Measurements from ENCODE around the gene ZNF91. TPM values are rescaled to one million over a fixed set of nuclear protein-coding genes. Genes with fewer than 3 reads are reported as not detected.

ZNF91 gene
- total and polyA plus RNA-seq, 10 of the 15 experiments (the other 5 are each of a cell fraction or from before 2014, with no cell fraction given), result 4.6 to 31.1 (median 11.3) TPM

DNA sequence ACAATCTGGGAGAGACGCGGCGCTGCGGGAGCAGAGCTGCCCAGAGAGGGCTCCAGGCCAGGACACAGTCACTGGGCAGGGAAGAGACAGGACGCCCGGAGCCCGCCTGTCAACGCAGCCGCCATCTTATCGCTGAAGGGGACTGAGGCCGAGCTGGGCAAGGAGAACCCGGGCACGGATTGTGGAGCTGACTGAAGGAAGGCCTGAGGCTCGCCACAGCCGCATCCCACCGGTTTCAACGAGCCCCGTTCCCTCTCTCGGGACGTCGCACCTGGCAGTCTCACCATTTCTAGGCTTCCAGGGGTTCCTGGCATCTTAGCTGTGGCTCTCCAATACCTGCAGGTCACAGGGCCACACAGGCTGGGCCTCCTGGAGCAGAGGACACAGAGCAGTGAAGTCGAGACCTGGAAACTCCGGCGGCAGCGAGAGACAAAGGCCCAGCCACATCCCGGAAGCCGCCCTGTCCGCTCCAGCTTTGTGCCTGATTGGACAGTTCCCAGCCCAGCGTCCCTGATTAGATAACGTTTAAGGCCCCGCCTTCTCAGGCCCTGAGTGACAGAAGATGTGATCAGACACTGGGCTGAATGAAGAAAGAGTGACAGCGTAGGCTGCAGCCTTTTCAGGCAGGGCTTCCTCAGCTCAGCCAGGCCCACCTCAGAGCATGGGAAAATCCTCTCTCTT lies at the start of gene ZNF91 (continued):
- TF ChIP-seq ZNF217 (IDR thresholded peaks at IDR 0.05) (no peak), HDAC2 (IDR thresholded peaks at IDR 0.05) (no peak), EGR1 (IDR thresholded peaks at IDR 0.05; ENCODE audit: borderline replicate concordance in 1 of 2, low read depth in 2 of 2, low read length in 2 of 2) (no peak), CREM (IDR thresholded peaks at IDR 0.05; ENCODE audit: low read depth) (peak; percentile 57; the same call in 1 of the 2 replicates), RELA (IDR thresholded peaks at IDR 0.05; ENCODE audit: borderline replicate concordance, partially characterized antibody) (peak; percentile 44), IRF4 (IDR thresholded peaks at IDR 0.05; ENCODE audit: low read depth, low read length) (no peak; the same call in 1 of the 2 replicates), TCF12 (IDR thresholded peaks at IDR 0.05; ENCODE audit: low read depth, low read length) (no peak), SMAD5 (IDR thresholded peaks at IDR 0.05; ENCODE audit: low read depth) (peak; percentile 92), RBBP5 (conservative IDR thresholded peaks at IDR 0.05) (no peak), SREBF1 (IDR thresholded peaks at IDR 0.05; ENCODE audit: low read length) (no peak), TAF1 (IDR thresholded peaks at IDR 0.05; ENCODE audit: borderline replicate concordance, low read depth, low read length) (peak; percentile 95)
- TF ChIP-seq, protein P1, sequence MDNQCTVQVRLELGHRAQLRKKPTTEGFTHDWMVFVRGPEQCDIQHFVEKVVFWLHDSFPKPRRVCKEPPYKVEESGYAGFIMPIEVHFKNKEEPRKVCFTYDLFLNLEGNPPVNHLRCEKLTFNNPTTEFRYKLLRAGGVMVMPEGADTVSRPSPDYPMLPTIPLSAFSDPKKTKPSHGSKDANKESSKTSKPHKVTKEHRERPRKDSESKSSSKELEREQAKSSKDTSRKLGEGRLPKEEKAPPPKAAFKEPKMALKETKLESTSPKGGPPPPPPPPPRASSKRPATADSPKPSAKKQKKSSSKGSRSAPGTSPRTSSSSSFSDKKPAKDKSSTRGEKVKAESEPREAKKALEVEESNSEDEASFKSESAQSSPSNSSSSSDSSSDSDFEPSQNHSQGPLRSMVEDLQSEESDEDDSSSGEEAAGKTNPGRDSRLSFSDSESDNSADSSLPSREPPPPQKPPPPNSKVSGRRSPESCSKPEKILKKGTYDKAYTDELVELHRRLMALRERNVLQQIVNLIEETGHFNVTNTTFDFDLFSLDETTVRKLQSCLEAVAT (IDR thresholded peaks at IDR 0.05), result no peak
- TF ChIP-seq, protein P2, sequence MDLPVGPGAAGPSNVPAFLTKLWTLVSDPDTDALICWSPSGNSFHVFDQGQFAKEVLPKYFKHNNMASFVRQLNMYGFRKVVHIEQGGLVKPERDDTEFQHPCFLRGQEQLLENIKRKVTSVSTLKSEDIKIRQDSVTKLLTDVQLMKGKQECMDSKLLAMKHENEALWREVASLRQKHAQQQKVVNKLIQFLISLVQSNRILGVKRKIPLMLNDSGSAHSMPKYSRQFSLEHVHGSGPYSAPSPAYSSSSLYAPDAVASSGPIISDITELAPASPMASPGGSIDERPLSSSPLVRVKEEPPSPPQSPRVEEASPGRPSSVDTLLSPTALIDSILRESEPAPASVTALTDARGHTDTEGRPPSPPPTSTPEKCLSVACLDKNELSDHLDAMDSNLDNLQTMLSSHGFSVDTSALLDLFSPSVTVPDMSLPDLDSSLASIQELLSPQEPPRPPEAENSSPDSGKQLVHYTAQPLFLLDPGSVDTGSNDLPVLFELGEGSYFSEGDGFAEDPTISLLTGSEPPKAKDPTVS (IDR thresholded peaks at IDR 0.05; ENCODE audit: low read depth, low read length), result no peak
